Measurements from ENCODE around the gene HELT. TPM values are rescaled to one million over a fixed set of nuclear protein-coding genes. Genes with fewer than 3 reads are reported as not detected.
"Not testable (repeated sequence)": the region's sequence is repeated elsewhere in the genome, so short reads cannot be mapped to it uniquely, and the experiment has no call there.

Gene HELT
- polyA plus RNA-seq, 1 experiment, result not detected

DNA sequence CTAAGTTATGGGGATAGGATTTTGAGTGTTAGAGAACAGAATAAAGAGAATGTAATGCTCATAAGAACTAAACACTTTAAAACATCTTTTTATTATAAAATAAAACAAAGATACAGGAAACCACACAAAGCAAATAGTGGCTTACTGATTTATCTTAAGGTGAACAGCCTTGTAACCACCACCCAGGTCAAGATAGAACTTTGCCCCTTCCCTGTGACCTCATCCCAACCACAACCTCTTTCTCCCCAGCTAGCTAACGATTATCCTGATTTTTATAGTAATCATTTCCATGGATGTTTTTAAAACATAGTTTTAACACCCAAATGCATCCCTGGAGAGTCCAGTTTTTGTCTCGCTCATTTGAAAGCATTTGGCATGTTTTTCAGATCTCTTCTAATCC lies 17.0 kb downstream of the HELT start:
- TF ChIP-seq, protein P1, sequence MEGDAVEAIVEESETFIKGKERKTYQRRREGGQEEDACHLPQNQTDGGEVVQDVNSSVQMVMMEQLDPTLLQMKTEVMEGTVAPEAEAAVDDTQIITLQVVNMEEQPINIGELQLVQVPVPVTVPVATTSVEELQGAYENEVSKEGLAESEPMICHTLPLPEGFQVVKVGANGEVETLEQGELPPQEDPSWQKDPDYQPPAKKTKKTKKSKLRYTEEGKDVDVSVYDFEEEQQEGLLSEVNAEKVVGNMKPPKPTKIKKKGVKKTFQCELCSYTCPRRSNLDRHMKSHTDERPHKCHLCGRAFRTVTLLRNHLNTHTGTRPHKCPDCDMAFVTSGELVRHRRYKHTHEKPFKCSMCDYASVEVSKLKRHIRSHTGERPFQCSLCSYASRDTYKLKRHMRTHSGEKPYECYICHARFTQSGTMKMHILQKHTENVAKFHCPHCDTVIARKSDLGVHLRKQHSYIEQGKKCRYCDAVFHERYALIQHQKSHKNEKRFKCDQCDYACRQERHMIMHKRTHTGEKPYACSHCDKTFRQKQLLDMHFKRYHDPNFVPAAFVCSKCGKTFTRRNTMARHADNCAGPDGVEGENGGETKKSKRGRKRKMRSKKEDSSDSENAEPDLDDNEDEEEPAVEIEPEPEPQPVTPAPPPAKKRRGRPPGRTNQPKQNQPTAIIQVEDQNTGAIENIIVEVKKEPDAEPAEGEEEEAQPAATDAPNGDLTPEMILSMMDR (IDR thresholded peaks at IDR 0.05; ENCODE audit: insufficient read depth, low read depth, low read length), result no peak
- POLR2A ChIA-PET, result no interaction called here
- Histone ChIP-seq H3K27me3 (ENCODE audit: control insufficient read depth, insufficient read depth, low read length) (peaks cover 5% of the 10 kb centered on the region), H3K4me3 (ENCODE audit: low read depth, low read length) (no peak overlapping the region), H3K36me3 (ENCODE audit: control insufficient read depth, insufficient read depth, low read length) (no peaks in the 10 kb centered on the region)
- DNase-seq (ENCODE audit: low read depth), result no peak
- CTCF ChIA-PET, result interaction anchor here (0.6 to 5.9 kb wide), 4 partner anchors 11 to 814 kb away, joined by 3 to 23 read pairs (median 4); no protein-coding TSS in a partner anchor

DNA sequence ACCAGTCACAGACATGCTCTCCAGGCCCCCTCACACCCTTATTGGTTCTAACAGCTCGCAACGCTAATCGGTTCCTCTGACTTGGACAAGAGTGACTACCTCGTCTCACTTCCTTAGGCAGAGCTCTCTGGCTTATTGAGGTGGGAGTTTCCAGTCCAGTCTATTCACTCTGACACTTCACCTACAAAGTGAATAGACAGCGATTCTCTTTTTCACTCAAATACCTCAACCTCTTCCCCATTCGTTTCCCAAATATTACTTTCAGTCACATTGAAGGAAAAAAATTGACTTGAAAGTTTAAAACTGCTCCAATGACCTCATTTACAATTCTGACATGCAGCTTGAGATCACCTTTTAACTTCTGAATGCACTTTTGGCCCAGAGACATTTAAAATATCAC lies 17.7 kb downstream of the HELT start:
- POLR2A ChIA-PET, result no interaction called here
- no peaks in the 10 kb centered on the region for H3K36me3 ChIP-seq (ENCODE audit: control insufficient read depth, insufficient read depth, low read length)
- CTCF ChIA-PET, result interaction anchor here (0.6 to 5.9 kb wide), 5 partner anchors 12 to 387 kb away, joined by 3 to 23 read pairs (median 3); no protein-coding TSS in a partner anchor
- H3K4me3 ChIP-seq (ENCODE audit: low read depth, low read length), result no peak overlapping the region
- DNase-seq (ENCODE audit: low read depth), result no peak
- H3K27me3 ChIP-seq (ENCODE audit: control insufficient read depth, insufficient read depth, low read length), result peaks cover 5% of the 10 kb centered on the region
- TF ChIP-seq, protein P1 (IDR thresholded peaks at IDR 0.05; ENCODE audit: insufficient read depth, low read depth, low read length), result no peak

DNA sequence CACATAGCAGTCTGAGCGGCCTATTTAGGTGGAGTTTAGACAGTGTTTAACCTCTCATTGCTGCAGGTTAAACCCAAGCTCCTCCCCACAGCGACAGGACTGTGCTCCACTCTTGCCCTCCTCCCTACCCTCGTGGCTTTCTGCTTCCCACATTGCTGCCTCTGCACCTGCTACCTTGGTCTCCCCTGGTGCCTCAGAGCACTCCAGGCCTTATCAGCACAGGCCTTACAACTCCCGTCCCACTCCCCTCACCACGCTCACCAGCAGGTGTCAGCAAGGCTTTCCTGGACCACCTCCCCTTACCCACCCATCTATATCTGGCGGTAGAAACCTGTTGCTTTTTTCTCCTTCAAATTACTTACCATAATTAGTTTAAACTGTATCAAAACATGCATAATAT lies 18.6 kb downstream of the HELT start:
- Histone ChIP-seq H3K36me3 (ENCODE audit: control insufficient read depth, insufficient read depth, low read length) (no peaks in the 10 kb centered on the region), H3K27me3 (ENCODE audit: control insufficient read depth, insufficient read depth, low read length) (peaks cover 3% of the 10 kb centered on the region), H3K4me3 (ENCODE audit: low read depth, low read length) (no peak overlapping the region)
- ChIA-PET POLR2A (no interaction called here), CTCF (interaction anchor here (0.9 to 5.9 kb wide), 3 partner anchors 12 to 1001 kb away, joined by 3 to 23 read pairs (median 3); no protein-coding TSS in a partner anchor)
- TF ChIP-seq, protein P1 (IDR thresholded peaks at IDR 0.05; ENCODE audit: insufficient read depth, low read depth, low read length), result no peak
- DNase-seq (ENCODE audit: low read depth), result no peak

DNA sequence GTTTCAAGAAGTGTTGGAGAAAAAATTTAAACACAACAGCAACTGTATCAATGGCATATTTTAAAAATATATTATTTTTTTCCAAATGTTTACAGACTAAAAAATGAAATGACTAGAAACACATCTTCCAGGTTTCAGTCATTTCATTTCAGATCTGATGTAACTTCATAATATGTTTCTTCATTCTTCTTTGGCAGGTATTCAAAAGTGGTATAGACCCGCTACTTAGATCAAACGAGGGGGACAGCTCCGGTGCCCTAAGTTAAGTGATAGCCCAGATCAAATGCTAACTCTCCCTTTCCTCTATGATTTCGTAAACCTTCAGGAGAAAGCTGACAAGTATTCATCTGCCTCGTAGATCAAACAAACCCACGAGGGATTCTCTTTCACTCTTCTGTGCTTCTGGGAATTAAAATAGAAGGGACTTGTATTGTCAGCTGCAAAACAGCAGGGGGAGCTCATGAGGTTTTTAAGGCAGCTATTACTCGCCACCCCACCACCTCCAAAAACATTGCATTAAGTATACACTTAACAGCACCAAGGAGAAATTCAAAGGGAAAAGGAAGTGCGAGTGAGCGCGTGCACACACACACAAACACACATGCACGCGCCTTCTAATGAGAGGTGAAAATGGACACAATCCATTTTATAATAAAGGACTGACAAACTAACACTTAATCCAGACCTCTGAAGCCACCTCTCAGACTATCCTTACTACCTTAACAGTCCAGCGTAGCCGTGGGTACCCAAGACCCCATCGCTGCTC lies 21.4 kb downstream of the HELT start:
- peak overlapping the region; percentile 18; the same call in 1 of the 2 replicates for H3K4me3 ChIP-seq (ENCODE audit: low read depth, low read length)
- no peaks in the 10 kb centered on the region for H3K36me3 ChIP-seq (ENCODE audit: control insufficient read depth, insufficient read depth, low read length)
- ChIA-PET POLR2A (interaction anchor here (0.9 kb wide), 1 partner anchor 111 kb away, joined by 3 read pairs; no protein-coding TSS in a partner anchor), CTCF (interaction anchor here (0.7 to 5.9 kb wide), 33 partner anchors 10 to 1028 kb away, joined by 3 to 39 read pairs (median 4); partner anchors contain the start of gene SLC25A4)
- TF ChIP-seq, protein P1 (IDR thresholded peaks at IDR 0.05; ENCODE audit: insufficient read depth, low read depth, low read length), result peak; percentile 78
- DNase-seq (ENCODE audit: low read depth), result peak; percentile 3
- H3K27me3 ChIP-seq (ENCODE audit: control insufficient read depth, insufficient read depth, low read length), result no peaks in the 10 kb centered on the region; the same call in none of the 2 replicates

DNA sequence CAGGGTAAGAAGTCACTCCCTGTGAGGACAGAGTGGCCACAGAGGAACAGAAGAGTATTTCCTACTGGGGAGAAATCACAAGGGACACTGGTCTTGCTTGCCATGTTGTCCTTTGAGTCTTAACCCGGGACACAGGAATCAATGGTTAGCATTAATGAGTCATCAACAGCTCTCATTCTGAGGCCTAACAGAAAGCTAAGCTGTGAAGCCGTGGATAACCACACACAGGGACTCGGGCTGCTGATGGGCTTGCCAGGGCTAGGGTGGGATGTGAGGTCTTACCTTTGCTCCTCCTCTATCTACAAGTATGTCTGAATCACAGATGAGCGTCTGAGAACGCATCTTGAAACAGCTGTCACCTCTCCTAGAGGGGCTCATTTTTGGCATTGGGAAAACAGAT lies 22.2 kb downstream of the HELT start:
- DNase-seq (ENCODE audit: low read depth), result no peak
- no peaks in the 10 kb centered on the region for H3K36me3 ChIP-seq (ENCODE audit: control insufficient read depth, insufficient read depth, low read length)
- H3K4me3 ChIP-seq (ENCODE audit: low read depth, low read length), result no peak overlapping the region
- POLR2A ChIA-PET, result no interaction called here
- no peaks in the 10 kb centered on the region; the same call in none of the 2 replicates for H3K27me3 ChIP-seq (ENCODE audit: control insufficient read depth, insufficient read depth, low read length)
- CTCF ChIA-PET, result interaction anchor here (1.0 to 5.9 kb wide), 18 partner anchors 10 to 561 kb away, joined by 3 to 39 read pairs (median 4); partner anchors contain the start of gene SLC25A4
- TF ChIP-seq, protein P1 (IDR thresholded peaks at IDR 0.05; ENCODE audit: insufficient read depth, low read depth, low read length), result no peak

DNA sequence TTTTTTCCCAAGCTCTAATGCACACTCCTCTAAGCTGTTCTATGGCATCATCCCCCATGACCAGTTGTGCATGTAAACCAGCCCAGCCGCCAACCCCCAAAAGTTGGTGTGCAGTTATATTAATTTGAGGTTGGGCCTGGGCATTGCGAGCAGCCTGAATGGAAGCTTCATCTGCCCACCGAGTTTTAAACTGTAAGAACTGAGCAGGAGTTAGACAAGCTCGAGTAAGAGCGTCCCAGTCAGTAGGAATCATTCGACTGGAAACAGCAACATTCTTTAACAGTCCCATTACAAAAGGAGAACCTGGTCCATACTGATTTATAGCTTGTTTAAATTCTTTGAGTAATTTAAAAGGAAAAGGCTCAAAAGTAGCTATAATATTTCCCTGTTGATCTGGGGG lies 32.0 kb downstream of the HELT start:
- POLR2A ChIA-PET; H3K36me3 ChIP-seq (ENCODE audit: control insufficient read depth, insufficient read depth, low read length); DNase-seq (ENCODE audit: low read depth); H3K4me3 ChIP-seq (ENCODE audit: low read depth, low read length); H3K27me3 ChIP-seq (ENCODE audit: control insufficient read depth, insufficient read depth, low read length): not testable (repeated sequence)
- CTCF ChIA-PET, result interaction anchor here (0.6 to 2.7 kb wide), 2 partner anchors 11 to 40 kb away, joined by 3 to 20 read pairs; no protein-coding TSS in a partner anchor

DNA sequence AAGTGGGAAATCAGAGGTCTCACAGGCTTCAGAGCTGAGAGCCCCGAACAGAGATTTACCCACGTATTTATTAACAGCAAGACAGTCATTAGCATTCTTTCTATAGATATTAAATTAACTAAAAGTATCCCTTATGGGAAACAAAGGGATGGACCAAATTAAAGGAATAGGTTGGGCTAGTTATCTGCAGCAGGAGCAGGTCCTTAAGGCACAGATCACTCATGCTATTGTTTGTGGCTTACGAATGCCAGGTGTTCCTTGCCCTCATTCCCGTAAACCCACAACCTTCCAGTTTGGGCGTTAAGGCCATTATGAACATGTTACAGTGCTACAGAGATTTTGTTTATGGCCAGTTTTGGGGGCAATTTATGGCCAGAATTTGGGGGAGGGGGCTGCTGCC lies 33.0 kb downstream of the HELT start:
- CTCF ChIA-PET, result interaction anchor here (2.7 kb wide), 1 partner anchor 12 kb away, joined by 20 read pairs; no protein-coding TSS in a partner anchor
- H3K36me3 ChIP-seq (ENCODE audit: control insufficient read depth, insufficient read depth, low read length); DNase-seq (ENCODE audit: low read depth); H3K27me3 ChIP-seq (ENCODE audit: control insufficient read depth, insufficient read depth, low read length); POLR2A ChIA-PET; H3K4me3 ChIP-seq (ENCODE audit: low read depth, low read length): not testable (repeated sequence)
